ENCODE data around the gene TP53AIP1.

The TP53AIP1 gene

GRCh38 chr11:128890543-128891368, 51.9 kb downstream of the TP53AIP1 start, which contains the start of gene KCNJ5:
KCNJ5 (plus strand) TSS chr11:128891356; CDS start chr11:128911274, 19,918 bp downstream.
- DNase-seq (ENCODE audit: low read depth in 2 of 2), result no peak

- DNase-seq (ENCODE audit: low read depth in 2 of 2), result no peak
Observed at GRCh38 chr11:128890216-128890542, 52.5 kb downstream of the TP53AIP1 start.

DNA sequence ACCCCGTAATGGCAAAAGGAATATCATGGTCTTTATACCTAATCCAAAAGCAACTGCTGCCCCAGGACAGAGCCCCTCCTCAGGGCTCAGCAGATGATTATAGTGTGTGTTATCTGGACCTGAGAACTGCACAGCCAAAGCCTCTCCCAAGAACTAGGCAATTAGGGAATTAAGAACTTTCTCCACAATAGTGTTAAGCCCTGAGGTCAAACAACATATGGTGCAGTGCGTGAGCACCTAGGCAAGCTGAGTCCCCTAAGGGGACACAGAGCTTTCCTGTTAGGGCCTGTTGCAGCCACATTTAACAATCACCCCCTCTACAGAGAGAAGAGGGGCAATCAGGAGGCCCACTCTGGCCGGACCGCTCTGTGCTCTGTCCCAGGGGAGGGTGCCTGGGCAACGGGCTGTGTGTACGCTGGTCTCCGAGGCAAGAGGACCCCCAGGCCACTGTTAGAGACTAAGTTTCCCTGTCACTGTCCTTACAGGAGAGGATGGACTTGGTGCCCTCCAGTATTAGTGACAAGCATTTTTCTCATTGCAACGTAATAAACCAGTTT, 52.9 kb downstream of the TP53AIP1 start:
- DNase-seq (ENCODE audit: low read depth in 2 of 2), result no peak

- no peak for DNase-seq (ENCODE audit: low read depth in 2 of 2)
Observed at GRCh38 chr11:128888034-128888985, 54.4 kb downstream of the TP53AIP1 start.

GRCh38 chr11:128886406-128887124, 56.1 kb downstream of the TP53AIP1 start:
- DNase-seq (ENCODE audit: low read depth in 2 of 2), result no peak

Measured in activated CD4-positive, alpha-beta T cell treated with anti-CD3 and anti-CD28 coated beads for 24 hours (primary cell).